PFSK-1 (cell line): ENCODE data around the gene MS4A14.

Source experiments
- POLR2AphosphoS5 ChIP-seq: IDR thresholded peaks from 2 replicates; pipeline ENCODE4 v1.6.1; 2012; ENCODE audit warnings: low read depth, mild to moderate bottlenecking, control low read depth, low read length, moderate library complexity
- REST ChIP-seq, 2 experiments: IDR thresholded peaks; 2 replicates each; pipeline versions ENCODE4 v1.6.1 to v1.8.0; 2011 to 2012; ENCODE audit warnings: low read depth in 2 of 2, low read length in 2 of 2, control low read depth in 1 of 2, inconsistent platforms in 1 of 2, mild to moderate bottlenecking in 1 of 2, moderate library complexity in 1 of 2; ENCODE audit not compliant: insufficient read depth in 1 of 2
- SIN3A ChIP-seq: IDR thresholded peaks from 2 replicates; pipeline ENCODE4 v1.6.1; 2012; ENCODE audit warnings: mild to moderate bottlenecking, low read length, moderate library complexity, borderline replicate concordance; ENCODE audit not compliant: insufficient read depth
- TAF1 ChIP-seq: IDR thresholded peaks from 2 replicates; pipeline ENCODE4 v1.6.1; 2012; ENCODE audit warnings: low read length, control low read depth, borderline replicate concordance; ENCODE audit not compliant: insufficient read depth

GRCh38 chr11:60431251-60431650 is 35.0 kb downstream of the MS4A14 start:
- TF ChIP-seq POLR2AphosphoS5 (no peak), REST (IDR thresholded peaks at IDR 0.05; ENCODE audit: insufficient read depth in 1 of 2, low read depth in 2 of 2, low read length in 2 of 2) (no peak), TAF1 (no peak), SIN3A (no peak)
